ENCODE results near the gene OR1C1.

DNA sequence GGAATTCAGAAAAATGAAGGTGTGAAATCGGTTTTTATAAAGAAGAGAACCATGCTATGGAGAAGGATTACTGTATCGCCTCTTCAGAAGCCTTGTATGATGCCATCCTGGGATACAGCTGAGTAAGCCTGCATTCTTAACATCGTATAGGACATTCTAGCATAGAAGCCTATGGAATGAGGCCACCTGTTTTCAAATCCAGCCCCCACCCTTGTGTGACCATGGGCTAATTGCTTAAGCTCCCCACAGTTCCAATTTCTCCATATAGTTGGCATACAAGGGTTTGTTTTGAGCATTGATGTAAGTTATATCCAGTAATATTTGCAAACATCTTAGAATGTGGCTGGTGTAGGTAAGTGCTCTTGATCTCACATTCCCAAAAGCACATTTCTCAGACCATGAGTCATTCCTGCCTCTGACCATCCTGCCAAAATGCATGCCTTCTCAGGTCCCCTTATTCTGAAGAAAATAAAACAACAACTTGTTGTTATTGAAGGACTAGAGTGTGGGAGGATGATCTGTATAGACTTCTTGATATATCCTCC lies 13.9 kb downstream of the OR1C1 start:
- no peak for TF ChIP-seq EZH2 (IDR thresholded peaks at IDR 0.05; ENCODE audit: insufficient read depth, poor library complexity, severe bottlenecking)
- no peak for TF ChIP-seq EZH2phosphoT487 (IDR thresholded peaks at IDR 0.05; ENCODE audit: insufficient read depth, low read depth)

All from GM23248 (cell line).